B cell (primary cell): Measurements from ENCODE around the gene ITGB2.

Source experiments
- CTCF ChIP-seq: fragments of 200-600 bp; IDR thresholded peaks from one replicate; pipeline ENCODE4 v1.8.0; 2022; ENCODE audit warnings: antibody characterized with exemption, mild to moderate bottlenecking
- EZH2 ChIP-seq: IDR thresholded peaks from 2 replicates; pipeline ENCODE4 v1.6.1; 2012; ENCODE audit warnings: borderline replicate concordance, low read depth, mild to moderate bottlenecking, moderate library complexity, low read length; ENCODE audit not compliant: insufficient read depth, poor library complexity, severe bottlenecking

GRCh38 chr21:44930543-44930981 lies 9.9 kb upstream of the ITGB2 start:
- TF ChIP-seq CTCF (no peak), EZH2 (no peak)
